Trophoblast cell (in vitro differentiated cells and primary cell): ENCODE data around the gene HIVEP3.

ENCODE experiments used
- DNase-seq, 2 donors: peaks; one replicate each; pipeline ENCODE4 v3.0.0-alpha.2; 2016
- H2AFZ ChIP-seq: 2 replicates; pipeline ENCODE4 v1.6.1; 2013; ENCODE audit warnings: low read length, moderate library complexity, mild to moderate bottlenecking; ENCODE audit not compliant: insufficient read depth, poor library complexity
- H2AK5ac ChIP-seq: 2 replicates; pipeline ENCODE4 v1.6.1; 2013; ENCODE audit warnings: mild to moderate bottlenecking, low read length
- H2BK120ac ChIP-seq: 2 replicates; pipeline ENCODE4 v1.6.1; 2013; ENCODE audit warnings: low read length, mild to moderate bottlenecking, moderate library complexity; ENCODE audit not compliant: insufficient read depth, poor library complexity
- H2BK12ac ChIP-seq: 2 replicates; pipeline ENCODE4 v1.6.1; 2013; ENCODE audit warnings: mild to moderate bottlenecking, low read length, moderate library complexity
- H2BK5ac ChIP-seq: 2 replicates; pipeline ENCODE4 v1.6.1; 2013; ENCODE audit warnings: low read length, low read depth, moderate library complexity, mild to moderate bottlenecking; ENCODE audit not compliant: poor library complexity
- H3K14ac ChIP-seq: 2 replicates; pipeline ENCODE4 v1.6.1; 2013; ENCODE audit warnings: mild to moderate bottlenecking, low read length
- H3K18ac ChIP-seq: 2 replicates; pipeline ENCODE4 v1.6.1; 2013; ENCODE audit warnings: mild to moderate bottlenecking, low read length
- H3K23ac ChIP-seq: 2 replicates; pipeline ENCODE4 v1.6.1; 2013; ENCODE audit warnings: low read length
- H3K27ac ChIP-seq: 2 replicates; pipeline ENCODE4 v1.5.1; 2013; ENCODE audit warnings: low read depth, mild to moderate bottlenecking, inconsistent platforms, low read length, moderate library complexity
- H3K27me3 ChIP-seq: 2 replicates; pipeline ENCODE4 v1.6.1; 2013; ENCODE audit warnings: inconsistent platforms, mild to moderate bottlenecking, low read length, moderate library complexity; ENCODE audit not compliant: insufficient read depth
- H3K36me3 ChIP-seq, 2 experiments: 1 replicate in 1 of 2; 2 replicates in 1 of 2; pipeline ENCODE4 v1.6.1; 2013; ENCODE audit warnings: low read length in 2 of 2, mild to moderate bottlenecking in 2 of 2, moderate library complexity in 1 of 2; ENCODE audit not compliant: insufficient read depth in 2 of 2, control insufficient read depth in 1 of 2
- H3K4ac ChIP-seq: 2 replicates; pipeline ENCODE4 v1.6.1; 2013; ENCODE audit warnings: low read depth, mild to moderate bottlenecking, low read length, moderate library complexity
- H3K4me1 ChIP-seq, 2 experiments: 1 replicate in 1 of 2; 2 replicates in 1 of 2; pipeline ENCODE4 v1.6.1; 2013; ENCODE audit warnings: low read length in 2 of 2, mild to moderate bottlenecking in 2 of 2, moderate library complexity in 1 of 2; ENCODE audit not compliant: insufficient read depth in 2 of 2, control insufficient read depth in 1 of 2
- H3K4me2 ChIP-seq: 2 replicates; pipeline ENCODE4 v1.6.1; 2013; ENCODE audit warnings: inconsistent platforms, mild to moderate bottlenecking, low read length, moderate library complexity
- H3K4me3 ChIP-seq: 2 replicates; pipeline ENCODE4 v1.5.1; 2013; ENCODE audit warnings: mild to moderate bottlenecking, low read depth, low read length, inconsistent platforms
- H3K79me1 ChIP-seq: one replicate; pipeline ENCODE4 v1.6.1; 2013; ENCODE audit warnings: low read length
- H3K79me2 ChIP-seq: 2 replicates; pipeline ENCODE4 v1.6.1; 2013; ENCODE audit warnings: low read length, mild to moderate bottlenecking; ENCODE audit not compliant: control insufficient read depth, insufficient read depth, poor library complexity
- H3K9ac ChIP-seq: 2 replicates; pipeline ENCODE4 v1.6.1; 2013; ENCODE audit warnings: mild to moderate bottlenecking, low read length
- H3K9me3 ChIP-seq: 2 replicates; pipeline ENCODE4 v1.6.1; 2013; ENCODE audit warnings: low read depth, mild to moderate bottlenecking, control low read depth, inconsistent platforms, low read length; ENCODE audit not compliant: insufficient read depth
- H4K12ac ChIP-seq: 2 replicates; pipeline ENCODE4 v1.6.1; 2013; ENCODE audit warnings: low read depth, mild to moderate bottlenecking, low read length, moderate library complexity
- H4K8ac ChIP-seq: 2 replicates; pipeline ENCODE4 v1.6.1; 2013; ENCODE audit warnings: low read depth, mild to moderate bottlenecking, low read length, moderate library complexity
- H4K91ac ChIP-seq: one replicate; pipeline ENCODE4 v1.6.1; 2013; ENCODE audit warnings: low read depth, mild to moderate bottlenecking, low read length, moderate library complexity
- WGBS: extraction: QIAGEN DNeasy Blood & Tissue Kit; methylation state at CpG from one replicate; pipeline ENCODE4 v1.1.7; 2013; ENCODE audit warnings: missing lambda C conversion rate; ENCODE audit not compliant: insufficient read length, insufficient coverage; ENCODE audit errors: extremely low coverage; 5-methylcytosine and 5-hydroxymethylcytosine counted together

The HIVEP3 gene

GRCh38 chr1:41722184-41722583 lies 196.5 kb downstream of the HIVEP3 start:
- H3K27me3 ChIP-seq: no peaks in the 10 kb centered on the region
- H3K23ac ChIP-seq: no peak overlapping the region
- no peak overlapping the region for H3K4me2 ChIP-seq
- no peak overlapping the region for H4K8ac ChIP-seq
- H4K12ac ChIP-seq: no peak overlapping the region
- no peak overlapping the region for H3K4me3 ChIP-seq
- no peaks in the 10 kb centered on the region for H3K4me1 ChIP-seq
- no peaks in the 10 kb centered on the region for H3K79me1 ChIP-seq
- no peak overlapping the region for H4K91ac ChIP-seq
- no peaks in the 10 kb centered on the region for H3K79me2 ChIP-seq
- no CpG with 5 or more reads among the region's 1 CpG for WGBS
- H2BK120ac ChIP-seq: no peak overlapping the region
- H2BK12ac ChIP-seq: no peak overlapping the region
- DNase-seq: no peak
- no peak overlapping the region for H2BK5ac ChIP-seq
- no peak overlapping the region for H2AK5ac ChIP-seq
- no peak overlapping the region for H2AFZ ChIP-seq
- no peak overlapping the region for H3K14ac ChIP-seq
- no peaks in the 10 kb centered on the region for H3K9me3 ChIP-seq
- H3K9ac ChIP-seq: no peak overlapping the region
- no peak overlapping the region for H3K18ac ChIP-seq
- no peaks in the 10 kb centered on the region for H3K36me3 ChIP-seq
- no peak overlapping the region for H3K4ac ChIP-seq
- no peak overlapping the region for H3K27ac ChIP-seq

GRCh38 chr1:41720861-41721410 lies 197.8 kb downstream of the HIVEP3 start:
- Histone ChIP-seq H2BK120ac (no peak overlapping the region), H3K79me2 (no peaks in the 10 kb centered on the region), H4K12ac (no peak overlapping the region), H3K4me3 (no peak overlapping the region), H3K27ac (no peak overlapping the region), H3K4me1 (no peaks in the 10 kb centered on the region), H2BK5ac (no peak overlapping the region), H2BK12ac (no peak overlapping the region), H3K18ac (no peak overlapping the region), H4K91ac (no peak overlapping the region), H4K8ac (no peak overlapping the region), H3K4me2 (no peak overlapping the region), H3K4ac (no peak overlapping the region), H3K79me1 (no peaks in the 10 kb centered on the region), H3K36me3 (no peaks in the 10 kb centered on the region), H3K14ac (no peak overlapping the region), H2AFZ (no peak overlapping the region), H3K9ac (no peak overlapping the region), H3K23ac (no peak overlapping the region), H2AK5ac (no peak overlapping the region), H3K9me3 (no peaks in the 10 kb centered on the region), H3K27me3 (no peaks in the 10 kb centered on the region)
- no CpG with 5 or more reads among the region's 12 CpGs for WGBS
- no peak for DNase-seq

DNA sequence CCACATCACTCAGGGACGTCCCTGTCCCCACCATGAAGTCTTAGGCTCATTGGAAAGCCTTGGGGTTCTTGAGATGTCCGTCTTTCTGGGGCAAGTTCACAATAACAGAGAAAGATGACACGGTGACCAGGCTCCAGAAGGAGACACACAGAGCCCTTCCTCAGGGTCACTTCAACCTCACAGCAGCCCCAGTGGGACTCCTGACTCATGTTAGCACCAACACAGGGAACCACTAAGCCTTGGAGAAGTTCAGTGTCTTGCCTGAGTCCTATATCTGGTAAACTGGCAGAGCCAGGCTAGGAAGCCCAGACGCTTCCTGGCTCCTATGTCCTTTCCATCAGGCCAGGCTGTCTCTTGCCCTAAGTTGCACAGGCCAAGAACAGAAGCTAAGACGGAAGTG lies 199.1 kb downstream of the HIVEP3 start:
- Histone ChIP-seq H2BK5ac (no peak overlapping the region), H3K79me1 (no peaks in the 10 kb centered on the region), H3K23ac (no peak overlapping the region), H3K14ac (no peak overlapping the region), H3K4me2 (no peak overlapping the region), H3K9me3 (no peaks in the 10 kb centered on the region), H4K8ac (no peak overlapping the region), H3K4me1 (no peaks in the 10 kb centered on the region), H3K36me3 (no peaks in the 10 kb centered on the region), H3K4ac (no peak overlapping the region), H2AFZ (no peak overlapping the region), H2BK120ac (no peak overlapping the region), H2AK5ac (no peak overlapping the region), H3K27ac (no peak overlapping the region), H3K27me3 (no peaks in the 10 kb centered on the region), H3K9ac (no peak overlapping the region), H3K18ac (no peak overlapping the region), H3K79me2 (no peaks in the 10 kb centered on the region), H4K91ac (no peak overlapping the region), H2BK12ac (no peak overlapping the region), H4K12ac (no peak overlapping the region), H3K4me3 (no peak overlapping the region)
- WGBS: no CpG with 5 or more reads among the region's 5 CpGs
- DNase-seq: no peak

GRCh38 chr1:41719128-41719527 lies 199.6 kb downstream of the HIVEP3 start:
- Histone ChIP-seq H2BK120ac (no peak overlapping the region), H3K9ac (no peak overlapping the region)
- WGBS: no CpG with 5 or more reads among the region's 1 CpG

More at GRCh38 chr1:41719128-41719527, 199.6 kb downstream of the HIVEP3 start:
- Histone ChIP-seq H3K9me3 (no peaks in the 10 kb centered on the region), H3K36me3 (no peaks in the 10 kb centered on the region), H3K14ac (no peak overlapping the region), H2AFZ (no peak overlapping the region), H3K79me2 (no peaks in the 10 kb centered on the region), H4K8ac (no peak overlapping the region), H2AK5ac (no peak overlapping the region), H3K27ac (no peak overlapping the region), H3K4me3 (no peak overlapping the region), H3K23ac (no peak overlapping the region), H3K18ac (no peak overlapping the region), H4K12ac (no peak overlapping the region), H3K79me1 (no peaks in the 10 kb centered on the region), H3K4me1 (no peaks in the 10 kb centered on the region), H3K4me2 (no peak overlapping the region), H2BK5ac (no peak overlapping the region), H4K91ac (no peak overlapping the region), H2BK12ac (no peak overlapping the region), H3K4ac (no peak overlapping the region), H3K27me3 (no peaks in the 10 kb centered on the region)
- no peak for DNase-seq
